ENCODE data around the gene KRT7.
"Not testable (repeated sequence)": the region's sequence is repeated elsewhere in the genome, so short reads cannot be mapped to it uniquely, and the experiment has no call there.

The KRT7 gene

GRCh38 chr12:52285172-52285745, 52.2 kb downstream of the KRT7 start:
- Mint-ChIP-seq H3K9me3 (no peaks in the 10 kb centered on the region), H3K27ac (no peak overlapping the region), H3K4me1 (peaks cover 11% of the 10 kb centered on the region), H3K36me3 (ENCODE audit: low read depth) (no peaks in the 10 kb centered on the region), H3K4me3 (no peak overlapping the region), H3K27me3 (ENCODE audit: low read depth) (peaks cover 16% of the 10 kb centered on the region)
- TF ChIP-seq CTCF (IDR thresholded peaks at IDR 0.05; ENCODE audit: unreplicated experiment in 3 of 3) = no peak

- Mint-ChIP-seq H3K9me3 (no peaks in the 10 kb centered on the region), H3K4me1 (peaks cover 3% of the 10 kb centered on the region), H3K4me3 (no peak overlapping the region), H3K27ac (no peak overlapping the region), H3K27me3 (ENCODE audit: low read depth) (peaks cover 15% of the 10 kb centered on the region), H3K36me3 (ENCODE audit: low read depth) (no peaks in the 10 kb centered on the region)
- TF ChIP-seq CTCF (IDR thresholded peaks at IDR 0.05; ENCODE audit: unreplicated experiment in 3 of 3) = no peak
Observed at GRCh38 chr12:52285851-52286530, 52.9 kb downstream of the KRT7 start.

- not testable (repeated sequence) for H3K27ac Mint-ChIP-seq; H3K4me3 Mint-ChIP-seq; H3K4me1 Mint-ChIP-seq; H3K36me3 Mint-ChIP-seq (ENCODE audit: low read depth); H3K9me3 Mint-ChIP-seq
- H3K27me3 Mint-ChIP-seq (ENCODE audit: low read depth) = peaks cover 16% of the 10 kb centered on the region
Observed at GRCh38 chr12:52286857-52287785, 54.1 kb downstream of the KRT7 start.

GRCh38 chr12:52287816-52288805, 55.1 kb downstream of the KRT7 start:
- H3K4me3 Mint-ChIP-seq; H3K36me3 Mint-ChIP-seq (ENCODE audit: low read depth); H3K4me1 Mint-ChIP-seq; H3K27ac Mint-ChIP-seq; H3K9me3 Mint-ChIP-seq: not testable (repeated sequence)
- H3K27me3 Mint-ChIP-seq (ENCODE audit: low read depth) = peaks cover 12% of the 10 kb centered on the region

GRCh38 chr12:52290483-52291134, 57.6 kb downstream of the KRT7 start:
- not testable (repeated sequence) for H3K36me3 Mint-ChIP-seq (ENCODE audit: low read depth); H3K9me3 Mint-ChIP-seq; H3K27ac Mint-ChIP-seq; H3K4me1 Mint-ChIP-seq; H3K4me3 Mint-ChIP-seq
- peaks cover 31% of the 10 kb centered on the region for H3K27me3 Mint-ChIP-seq (ENCODE audit: low read depth)

GRCh38 chr12:52291267-52291935, 58.4 kb downstream of the KRT7 start, which contains the start of gene KRT81:
Gene KRT81 (minus strand): TSS chr12:52291534. CDS start chr12:52291465, 69 bp downstream.
- Mint-ChIP-seq H3K27ac (no peak within 1 kb of the TSS), H3K27me3 (ENCODE audit: low read depth) (peaks cover 34% of the 10 kb centered on the region), H3K4me1 (peaks cover 5% of the 10 kb centered on the region), H3K36me3 (ENCODE audit: low read depth) (no peaks in the 10 kb centered on the region), H3K4me3 (no peak within 1 kb of the TSS), H3K9me3 (no peaks in the 10 kb centered on the region)
- TF ChIP-seq CTCF (IDR thresholded peaks at IDR 0.05; ENCODE audit: unreplicated experiment in 3 of 3) = no peak
